ENCODE measurements around the gene SLC29A4.
"Not testable (repeated sequence)": the region's sequence is repeated elsewhere in the genome, so short reads cannot be mapped to it uniquely, and the experiment has no call there.

Gene SLC29A4

DNA sequence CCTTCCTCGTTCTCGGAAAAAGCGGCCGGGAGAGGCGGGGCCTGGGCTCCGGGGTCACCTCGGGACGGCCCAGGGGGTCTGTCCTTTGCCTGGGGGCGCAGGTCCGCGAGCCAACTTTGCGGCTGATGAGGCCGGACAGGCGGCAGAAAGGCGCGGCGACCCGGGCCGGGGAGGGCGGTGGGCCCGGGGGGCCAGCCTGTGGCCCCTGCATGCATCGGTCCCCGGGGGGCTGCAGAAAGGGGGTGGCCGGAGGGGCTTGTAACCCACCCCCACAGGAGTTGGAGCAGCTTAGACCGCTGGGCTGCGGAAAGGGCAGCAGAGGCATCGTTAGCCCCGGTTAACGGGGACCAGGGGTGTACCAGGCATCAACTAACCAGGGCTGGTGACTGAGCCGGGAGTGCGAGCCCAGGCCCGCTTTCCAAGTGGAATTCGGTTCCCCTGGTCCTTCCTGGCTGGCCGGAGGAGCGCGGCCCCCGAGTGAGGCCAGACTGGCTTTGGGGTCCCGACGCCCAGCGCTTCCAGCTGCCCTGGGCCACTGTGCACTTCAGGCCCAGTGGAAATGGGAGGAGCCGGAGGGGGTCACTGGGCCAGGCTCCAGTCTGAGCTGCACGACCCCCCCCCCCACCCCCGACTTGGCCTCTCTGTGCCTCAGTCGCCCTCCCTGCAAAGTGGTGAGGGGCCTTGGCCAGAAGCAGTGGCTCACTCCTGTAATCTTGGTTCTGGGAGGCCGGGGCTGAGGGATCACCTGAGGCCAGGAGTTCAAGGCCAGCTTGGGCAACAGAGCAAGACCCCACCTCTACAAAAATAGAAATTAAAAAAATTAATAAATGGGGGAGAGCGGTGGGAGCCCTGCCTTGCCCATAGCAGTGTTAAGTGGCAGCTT lies 919 bp downstream of the SLC29A4 start:
- Histone ChIP-seq H3K36me3 (ENCODE audit: insufficient read depth, low read length) (no peaks in the 10 kb centered on the region), H3K79me2 (ENCODE audit: insufficient read depth, low read length) (no peaks in the 10 kb centered on the region), H3F3A (ENCODE audit: insufficient read depth, low read length) (no peaks in the 10 kb centered on the region), H3K4me2 (ENCODE audit: low read length) (peak overlapping the region; percentile 32; the same call in 1 of the 2 replicates), H3K4me1 (ENCODE audit: insufficient read depth, low read length, severe bottlenecking) (peaks cover 3% of the 10 kb centered on the region), H3K9me3 (ENCODE audit: low read length) (no peaks in the 10 kb centered on the region), H3K9me2 (ENCODE audit: low read depth, low read length) (no peaks in the 10 kb centered on the region), H3K4me3 (ENCODE audit: low read depth, low read length, poor library complexity, severe bottlenecking) (peak overlapping the region; percentile 38), H3K27me3 (ENCODE audit: insufficient read depth, low read length) (peaks cover 3% of the 10 kb centered on the region; the same call in 1 of the 2 replicates), H3K9ac (ENCODE audit: low read length) (no peak overlapping the region), H2AFZ (ENCODE audit: low read length) (no peak overlapping the region), H4K20me1 (ENCODE audit: insufficient read depth, low read length) (no peaks in the 10 kb centered on the region), H3K27ac (ENCODE audit: low read depth, low read length, poor library complexity, severe bottlenecking) (no peak overlapping the region)
- TF ChIP-seq, protein P1, sequence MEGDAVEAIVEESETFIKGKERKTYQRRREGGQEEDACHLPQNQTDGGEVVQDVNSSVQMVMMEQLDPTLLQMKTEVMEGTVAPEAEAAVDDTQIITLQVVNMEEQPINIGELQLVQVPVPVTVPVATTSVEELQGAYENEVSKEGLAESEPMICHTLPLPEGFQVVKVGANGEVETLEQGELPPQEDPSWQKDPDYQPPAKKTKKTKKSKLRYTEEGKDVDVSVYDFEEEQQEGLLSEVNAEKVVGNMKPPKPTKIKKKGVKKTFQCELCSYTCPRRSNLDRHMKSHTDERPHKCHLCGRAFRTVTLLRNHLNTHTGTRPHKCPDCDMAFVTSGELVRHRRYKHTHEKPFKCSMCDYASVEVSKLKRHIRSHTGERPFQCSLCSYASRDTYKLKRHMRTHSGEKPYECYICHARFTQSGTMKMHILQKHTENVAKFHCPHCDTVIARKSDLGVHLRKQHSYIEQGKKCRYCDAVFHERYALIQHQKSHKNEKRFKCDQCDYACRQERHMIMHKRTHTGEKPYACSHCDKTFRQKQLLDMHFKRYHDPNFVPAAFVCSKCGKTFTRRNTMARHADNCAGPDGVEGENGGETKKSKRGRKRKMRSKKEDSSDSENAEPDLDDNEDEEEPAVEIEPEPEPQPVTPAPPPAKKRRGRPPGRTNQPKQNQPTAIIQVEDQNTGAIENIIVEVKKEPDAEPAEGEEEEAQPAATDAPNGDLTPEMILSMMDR (IDR thresholded peaks at IDR 0.05; ENCODE audit: low read length) = no peak
- no peak for TF ChIP-seq EZH2 (IDR thresholded peaks at IDR 0.05; ENCODE audit: borderline replicate concordance, low read length)

GRCh38 chr7:5284304-5285281 lies 1.9 kb downstream of the SLC29A4 start:
- H3K9me3 ChIP-seq (ENCODE audit: low read length) = no peaks in the 10 kb centered on the region
- H3K9me2 ChIP-seq (ENCODE audit: low read depth, low read length) = no peaks in the 10 kb centered on the region
- peaks cover 2% of the 10 kb centered on the region; the same call in 1 of the 2 replicates for H3K27me3 ChIP-seq (ENCODE audit: insufficient read depth, low read length)
- H4K20me1 ChIP-seq (ENCODE audit: insufficient read depth, low read length) = no peaks in the 10 kb centered on the region
- H3K4me2 ChIP-seq (ENCODE audit: low read length) = no peak overlapping the region
- no peak overlapping the region for H3K9ac ChIP-seq (ENCODE audit: low read length)
- peaks cover 3% of the 10 kb centered on the region for H3K4me1 ChIP-seq (ENCODE audit: insufficient read depth, low read length, severe bottlenecking)
- H3K27ac ChIP-seq (ENCODE audit: low read depth, low read length, poor library complexity, severe bottlenecking) = no peak overlapping the region
- H3F3A ChIP-seq (ENCODE audit: insufficient read depth, low read length) = no peaks in the 10 kb centered on the region
- H3K79me2 ChIP-seq (ENCODE audit: insufficient read depth, low read length) = no peaks in the 10 kb centered on the region
- H3K36me3 ChIP-seq (ENCODE audit: insufficient read depth, low read length) = no peaks in the 10 kb centered on the region
- H2AFZ ChIP-seq (ENCODE audit: low read length) = no peak overlapping the region
- H3K4me3 ChIP-seq (ENCODE audit: low read depth, low read length, poor library complexity, severe bottlenecking) = no peak overlapping the region
- TF ChIP-seq EZH2 (IDR thresholded peaks at IDR 0.05; ENCODE audit: borderline replicate concordance, low read length) = no peak
- TF ChIP-seq, protein P1 (IDR thresholded peaks at IDR 0.05; ENCODE audit: low read length) = peak; percentile 47; the same call in 1 of the 2 replicates

GRCh38 chr7:5286933-5287332 lies 4.2 kb downstream of the SLC29A4 start:
- Histone ChIP-seq H3K27ac (ENCODE audit: low read depth, low read length, poor library complexity, severe bottlenecking) (no peak overlapping the region), H3K9ac (ENCODE audit: low read length) (no peak overlapping the region), H3K4me2 (ENCODE audit: low read length) (no peak overlapping the region), H3F3A (ENCODE audit: insufficient read depth, low read length) (no peaks in the 10 kb centered on the region), H3K4me3 (ENCODE audit: low read depth, low read length, poor library complexity, severe bottlenecking) (no peak overlapping the region), H3K27me3 (ENCODE audit: insufficient read depth, low read length) (no peaks in the 10 kb centered on the region; the same call in 1 of the 2 replicates), H3K36me3 (ENCODE audit: insufficient read depth, low read length) (no peaks in the 10 kb centered on the region), H2AFZ (ENCODE audit: low read length) (no peak overlapping the region), H3K4me1 (ENCODE audit: insufficient read depth, low read length, severe bottlenecking) (peaks cover 3% of the 10 kb centered on the region), H3K79me2 (ENCODE audit: insufficient read depth, low read length) (no peaks in the 10 kb centered on the region), H4K20me1 (ENCODE audit: insufficient read depth, low read length) (no peaks in the 10 kb centered on the region), H3K9me3 (ENCODE audit: low read length) (no peaks in the 10 kb centered on the region), H3K9me2 (ENCODE audit: low read depth, low read length) (no peaks in the 10 kb centered on the region)
- TF ChIP-seq, protein P1 (IDR thresholded peaks at IDR 0.05; ENCODE audit: low read length) = no peak
- no peak for TF ChIP-seq EZH2 (IDR thresholded peaks at IDR 0.05; ENCODE audit: borderline replicate concordance, low read length)

GRCh38 chr7:5287373-5287772 lies 4.6 kb downstream of the SLC29A4 start:
- H4K20me1 ChIP-seq (ENCODE audit: insufficient read depth, low read length); H3K79me2 ChIP-seq (ENCODE audit: insufficient read depth, low read length); H3K4me3 ChIP-seq (ENCODE audit: low read depth, low read length, poor library complexity, severe bottlenecking); H3K27ac ChIP-seq (ENCODE audit: low read depth, low read length, poor library complexity, severe bottlenecking); H3K9me2 ChIP-seq (ENCODE audit: low read depth, low read length); H3F3A ChIP-seq (ENCODE audit: insufficient read depth, low read length); H3K27me3 ChIP-seq (ENCODE audit: insufficient read depth, low read length); H3K9ac ChIP-seq (ENCODE audit: low read length); H3K36me3 ChIP-seq (ENCODE audit: insufficient read depth, low read length); H3K4me1 ChIP-seq (ENCODE audit: insufficient read depth, low read length, severe bottlenecking); H2AFZ ChIP-seq (ENCODE audit: low read length); H3K4me2 ChIP-seq (ENCODE audit: low read length); H3K9me3 ChIP-seq (ENCODE audit: low read length): not testable (repeated sequence)

Data from OCI-LY1 (cell line).